ENCODE data around the gene ZNF638.

ZNF638 gene

GRCh38 chr2:71358931-71359671 is 27.5 kb downstream of the ZNF638 start:
- CTCF ChIA-PET: no interaction called here
- POLR2A ChIA-PET: no interaction called here
- no peak for DNase-seq (ENCODE audit: extremely low spot score)
- no peak for TF ChIP-seq CTCF (IDR thresholded peaks at IDR 0.05; ENCODE audit: control extremely low read depth, extremely low read depth, low read depth, missing control alignments)

DNA sequence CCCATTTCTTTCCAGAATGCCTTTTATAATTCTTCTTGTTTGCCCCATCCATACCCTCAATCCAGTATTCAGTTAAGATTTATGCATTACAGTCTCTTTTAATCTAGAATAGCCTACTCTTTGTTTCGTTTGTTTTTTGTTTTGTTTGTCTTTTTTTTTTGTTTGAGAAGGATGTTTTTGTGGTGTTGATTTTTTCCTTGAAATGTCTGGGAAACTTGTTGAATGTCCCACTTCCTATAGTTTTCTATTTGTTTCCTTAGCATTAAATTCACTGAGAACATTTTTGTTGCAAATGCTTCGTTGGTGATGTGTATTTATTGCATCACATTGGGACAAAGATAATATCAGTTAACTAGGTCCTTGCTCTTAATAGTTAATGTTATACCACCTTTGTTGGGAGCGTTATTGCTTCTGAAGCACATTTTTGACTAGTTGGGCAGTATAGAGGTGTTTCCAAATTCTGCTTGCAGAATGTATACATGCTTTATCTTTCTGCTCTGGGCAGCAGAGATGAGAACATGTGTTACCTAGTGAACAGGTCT is 28.9 kb downstream of the ZNF638 start:
- ChIA-PET POLR2A (interaction anchor here (0.6 kb wide), 1 partner anchor 26 kb away, joined by 4 read pairs; no protein-coding TSS in a partner anchor), CTCF (interaction anchor here (1.0 to 1.7 kb wide), 3 partner anchors 14 to 100 kb away, joined by 3 to 12 read pairs (median 4); partner anchors contain the start of gene ZNF638)
- TF ChIP-seq CTCF (IDR thresholded peaks at IDR 0.05; ENCODE audit: control extremely low read depth, extremely low read depth, low read depth, missing control alignments): no peak
- no peak for DNase-seq (ENCODE audit: extremely low spot score)

DNA sequence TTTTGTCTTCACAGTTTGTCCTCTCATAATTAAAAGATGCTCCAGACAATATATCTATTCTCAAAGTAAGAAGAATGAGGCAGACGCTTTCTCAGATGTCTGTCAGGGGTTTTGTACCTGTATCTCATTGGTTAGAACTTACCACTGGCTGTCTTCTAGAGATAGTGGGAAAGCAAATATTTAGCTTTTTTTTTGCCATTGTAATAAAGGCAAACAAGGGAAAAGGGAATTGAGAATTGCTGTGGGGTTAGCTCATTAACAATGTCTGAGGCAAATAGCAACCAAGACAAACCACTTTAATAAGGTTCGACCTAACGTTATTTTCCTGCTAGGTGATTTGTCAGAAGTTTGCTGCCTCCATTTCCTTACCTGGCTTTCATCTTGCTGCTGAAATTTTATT is 30.0 kb downstream of the ZNF638 start:
- POLR2A ChIA-PET: no interaction called here
- CTCF ChIA-PET: interaction anchor here (1.0 to 1.7 kb wide), 4 partner anchors 9 to 98 kb away, joined by 3 to 12 read pairs (median 4); partner anchors contain the start of gene ZNF638
- peak; percentile 6 for DNase-seq (ENCODE audit: extremely low spot score)
- TF ChIP-seq CTCF (IDR thresholded peaks at IDR 0.05; ENCODE audit: control extremely low read depth, extremely low read depth, low read depth, missing control alignments): no peak

GRCh38 chr2:71362447-71362846 is 30.9 kb downstream of the ZNF638 start:
- ChIA-PET POLR2A (no interaction called here), CTCF (interaction anchor here (0.8 to 1.7 kb wide), 3 partner anchors 8 to 31 kb away, joined by 3 to 12 read pairs (median 3); partner anchors contain the start of gene ZNF638)
- no peak for DNase-seq (ENCODE audit: extremely low spot score)
- no peak for TF ChIP-seq CTCF (IDR thresholded peaks at IDR 0.05; ENCODE audit: control extremely low read depth, extremely low read depth, low read depth, missing control alignments)

- POLR2A ChIA-PET: no interaction called here
- no peak for TF ChIP-seq CTCF (IDR thresholded peaks at IDR 0.05; ENCODE audit: control extremely low read depth, extremely low read depth, low read depth, missing control alignments)
- DNase-seq (ENCODE audit: extremely low spot score): no peak
- CTCF ChIA-PET: interaction anchor here (0.6 to 0.7 kb wide), 2 partner anchors 8 to 12 kb away, joined by 3 read pairs; no protein-coding TSS in a partner anchor
These were observed 38.4 kb downstream of the ZNF638 start for GRCh38 chr2:71370015-71370414.

DNA sequence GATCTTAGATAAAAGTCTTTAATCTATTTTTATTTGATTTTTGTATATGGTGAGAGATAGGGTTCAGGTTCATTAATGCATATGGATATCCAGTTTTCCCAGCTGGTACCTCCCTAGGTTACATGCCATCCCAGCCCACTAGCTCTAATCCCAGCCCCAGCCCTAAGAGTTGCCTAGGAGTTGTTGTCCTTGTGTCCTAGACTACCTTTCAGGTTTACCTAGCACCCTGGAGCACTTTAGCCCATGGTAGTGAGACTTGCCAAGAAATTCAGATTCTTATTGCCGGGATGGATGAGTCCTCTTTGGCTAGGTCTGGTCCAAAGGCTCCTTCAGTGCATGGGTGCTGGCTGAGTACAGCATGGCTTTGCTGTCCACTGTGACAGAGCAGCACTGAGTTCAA is 40.5 kb downstream of the ZNF638 start:
- TF ChIP-seq CTCF (IDR thresholded peaks at IDR 0.05; ENCODE audit: control extremely low read depth, extremely low read depth, low read depth, missing control alignments): no peak
- DNase-seq (ENCODE audit: extremely low spot score): no peak
- POLR2A ChIA-PET: no interaction called here
- CTCF ChIA-PET: no interaction called here
